Suprapubic skin (tissue), 4 donors: ENCODE measurements around the gene RELCH. TPM values are rescaled to one million over a fixed set of nuclear protein-coding genes. Genes with fewer than 3 reads are reported as not detected.

ENCODE experiments used
- DNase-seq, 2 donors: peaks; one replicate each; pipeline ENCODE4 v3.0.0-alpha.2; 2019; ENCODE audit warnings: low spot score in 2 of 2
- H3K27ac ChIP-seq: fragments of 200-600 bp; sonication (generic); one replicate; pipeline ENCODE4 v1.5.1; 2019
- H3K27me3 ChIP-seq: fragments of 200-600 bp; sonication (generic); one replicate; pipeline ENCODE4 v1.5.1; 2019
- H3K36me3 ChIP-seq: fragments of 200-600 bp; sonication (generic); one replicate; pipeline ENCODE4 v1.5.1; 2019
- H3K4me1 ChIP-seq: fragments of 200-600 bp; sonication (generic); one replicate; pipeline ENCODE4 v1.5.1; 2019
- H3K4me3 ChIP-seq: fragments of 200-600 bp; sonication (generic); one replicate; pipeline ENCODE4 v1.5.1; 2019; ENCODE audit warnings: mild to moderate bottlenecking
- H3K9me3 ChIP-seq: fragments of 200-600 bp; sonication (generic); one replicate; pipeline ENCODE4 v1.5.1; 2019
- EP300 ChIP-seq: sonication (generic); formaldehyde crosslinking; IDR thresholded peaks from one replicate; pipeline ENCODE4 v1.6.1; 2017; ENCODE audit warnings: antibody characterized with exemption
- POLR2A ChIP-seq, 2 donors: fragments of 450-650 bp; IDR thresholded peaks; one replicate each; pipeline ENCODE4 v1.6.1; 2017; ENCODE audit warnings: antibody characterized with exemption in 2 of 2, mild to moderate bottlenecking in 2 of 2, moderate library complexity in 2 of 2
- POLR2AphosphoS5 ChIP-seq, 3 donors: sonication (generic); formaldehyde crosslinking; IDR thresholded peaks; one replicate each; pipeline ENCODE4 v1.6.1; 2017; ENCODE audit warnings: antibody characterized with exemption in 3 of 3
- WGBS: methylation state at CpG from one replicate; pipeline ENCODE4 v1.1.5; 2018; 5-methylcytosine and 5-hydroxymethylcytosine counted together
- total RNA-seq, 4 donors: library from RNA; depleted of rRNA; stranded (reverse); fragments of >200 nt; gene quantifications; one replicate each; pipeline ENCODE4 v1.1.0, GENCODE V29; 2016
- TF ChIP-seq, protein P1 (sequence below), 2 donors: fragments of 200-600 bp in 1 of 2; fragments of 450-650 bp in 1 of 2; sonication (generic) in 1 of 2; IDR thresholded peaks; one replicate each; pipeline ENCODE4 v1.5.1; 2016 to 2019; ENCODE audit warnings: antibody characterized with exemption in 2 of 2, mild to moderate bottlenecking in 1 of 2, moderate library complexity in 1 of 2

Gene RELCH
- total RNA-seq, 4 donors from 2014 or later, result 54.2 to 108 (median 61.9) TPM

DNA sequence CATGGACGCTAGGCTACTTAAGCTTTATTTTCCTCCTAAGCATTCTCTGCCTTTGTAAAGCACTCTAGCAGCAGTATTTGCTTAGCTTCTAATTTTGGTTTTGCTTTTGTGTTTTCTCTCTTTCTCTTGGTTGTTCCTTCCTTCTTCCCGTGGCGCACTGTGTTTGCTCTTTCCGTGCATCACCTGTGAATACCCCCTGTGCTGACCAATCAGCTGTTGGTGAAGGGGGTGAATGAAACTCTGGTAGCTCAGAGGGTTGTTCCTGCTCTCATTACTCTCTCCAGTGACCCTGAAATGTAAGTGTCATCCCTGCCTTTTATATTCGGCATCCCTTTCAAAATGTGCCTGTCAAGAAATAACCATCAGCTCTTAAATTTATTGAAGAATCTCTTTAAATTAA lies 92.5 kb downstream of the RELCH start:
- Histone ChIP-seq H3K4me3 (no peak overlapping the region), H3K9me3 (no peaks in the 10 kb centered on the region), H3K36me3 (peaks cover 29% of the 10 kb centered on the region), H3K27ac (no peak overlapping the region), H3K27me3 (no peaks in the 10 kb centered on the region), H3K4me1 (peaks cover 8% of the 10 kb centered on the region)
- no peak for DNase-seq
- TF ChIP-seq POLR2AphosphoS5 (IDR thresholded peaks at IDR 0.05), result no peak
- no peak for TF ChIP-seq POLR2A (IDR thresholded peaks at IDR 0.05)
- TF ChIP-seq EP300, result no peak
- TF ChIP-seq, protein P1, sequence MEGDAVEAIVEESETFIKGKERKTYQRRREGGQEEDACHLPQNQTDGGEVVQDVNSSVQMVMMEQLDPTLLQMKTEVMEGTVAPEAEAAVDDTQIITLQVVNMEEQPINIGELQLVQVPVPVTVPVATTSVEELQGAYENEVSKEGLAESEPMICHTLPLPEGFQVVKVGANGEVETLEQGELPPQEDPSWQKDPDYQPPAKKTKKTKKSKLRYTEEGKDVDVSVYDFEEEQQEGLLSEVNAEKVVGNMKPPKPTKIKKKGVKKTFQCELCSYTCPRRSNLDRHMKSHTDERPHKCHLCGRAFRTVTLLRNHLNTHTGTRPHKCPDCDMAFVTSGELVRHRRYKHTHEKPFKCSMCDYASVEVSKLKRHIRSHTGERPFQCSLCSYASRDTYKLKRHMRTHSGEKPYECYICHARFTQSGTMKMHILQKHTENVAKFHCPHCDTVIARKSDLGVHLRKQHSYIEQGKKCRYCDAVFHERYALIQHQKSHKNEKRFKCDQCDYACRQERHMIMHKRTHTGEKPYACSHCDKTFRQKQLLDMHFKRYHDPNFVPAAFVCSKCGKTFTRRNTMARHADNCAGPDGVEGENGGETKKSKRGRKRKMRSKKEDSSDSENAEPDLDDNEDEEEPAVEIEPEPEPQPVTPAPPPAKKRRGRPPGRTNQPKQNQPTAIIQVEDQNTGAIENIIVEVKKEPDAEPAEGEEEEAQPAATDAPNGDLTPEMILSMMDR (IDR thresholded peaks at IDR 0.05), result no peak
- WGBS, result 76% methylated on average over 5 of the region's 5 CpGs

DNA sequence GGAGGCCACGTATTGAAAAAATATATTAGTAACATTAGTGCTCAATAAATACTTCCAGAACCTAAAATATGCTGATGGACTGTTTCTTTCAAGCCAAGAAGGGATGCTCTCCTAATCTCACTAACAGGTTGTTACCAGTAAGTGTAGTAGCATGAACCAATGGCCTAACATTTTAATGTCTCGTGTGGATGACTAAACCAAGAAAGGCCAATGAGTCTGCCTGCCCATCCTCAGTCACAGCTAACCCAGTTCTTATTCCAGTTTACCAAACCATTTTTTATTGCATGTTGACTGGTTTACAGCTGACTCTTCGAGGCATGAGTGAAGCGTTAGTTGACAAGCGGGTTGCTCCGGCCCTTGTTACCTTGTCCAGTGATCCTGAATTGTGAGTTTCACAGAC lies 93.0 kb downstream of the RELCH start:
- H3K4me1 ChIP-seq, result peaks cover 8% of the 10 kb centered on the region
- H3K9me3 ChIP-seq, result no peaks in the 10 kb centered on the region
- DNase-seq, result no peak
- TF ChIP-seq, protein P1 (IDR thresholded peaks at IDR 0.05), result no peak
- no peak for TF ChIP-seq EP300
- no peak for TF ChIP-seq POLR2AphosphoS5 (IDR thresholded peaks at IDR 0.05)
- TF ChIP-seq POLR2A (IDR thresholded peaks at IDR 0.05), result no peak
- no peak overlapping the region for H3K27ac ChIP-seq
- H3K4me3 ChIP-seq, result no peak overlapping the region
- peaks cover 25% of the 10 kb centered on the region for H3K36me3 ChIP-seq
- H3K27me3 ChIP-seq, result no peaks in the 10 kb centered on the region
- WGBS, result 92% methylated on average over 6 of the region's 6 CpGs

DNA sequence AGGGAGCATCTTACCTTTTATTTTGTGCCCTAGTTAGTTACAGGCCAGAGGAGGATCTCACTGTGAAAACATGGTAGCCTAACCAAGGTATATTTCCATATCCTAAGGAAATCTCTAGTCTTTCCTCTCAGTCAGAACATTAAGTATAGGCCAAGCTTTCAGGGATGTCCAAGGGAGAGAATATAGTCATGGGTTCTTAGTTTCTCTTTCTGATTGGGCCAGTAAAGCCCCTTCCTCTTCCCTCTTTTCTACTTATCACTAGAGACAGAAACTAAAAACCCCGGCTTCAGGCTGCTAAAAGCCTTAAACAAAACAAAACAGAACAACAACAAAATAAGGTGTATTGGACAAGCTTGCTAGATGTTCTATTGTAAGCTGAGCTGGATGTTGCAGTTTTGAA lies 93.7 kb downstream of the RELCH start:
- Histone ChIP-seq H3K4me3 (no peak overlapping the region), H3K27ac (no peak overlapping the region), H3K36me3 (peaks cover 27% of the 10 kb centered on the region), H3K9me3 (no peaks in the 10 kb centered on the region), H3K4me1 (peaks cover 8% of the 10 kb centered on the region), H3K27me3 (no peaks in the 10 kb centered on the region)
- no peak for DNase-seq
- TF ChIP-seq, protein P1 (IDR thresholded peaks at IDR 0.05), result no peak
- TF ChIP-seq POLR2AphosphoS5 (IDR thresholded peaks at IDR 0.05), result no peak
- no peak for TF ChIP-seq EP300
- TF ChIP-seq POLR2A (IDR thresholded peaks at IDR 0.05), result no peak
- WGBS, result 86% methylated on average over 1 of the region's 1 CpG

DNA sequence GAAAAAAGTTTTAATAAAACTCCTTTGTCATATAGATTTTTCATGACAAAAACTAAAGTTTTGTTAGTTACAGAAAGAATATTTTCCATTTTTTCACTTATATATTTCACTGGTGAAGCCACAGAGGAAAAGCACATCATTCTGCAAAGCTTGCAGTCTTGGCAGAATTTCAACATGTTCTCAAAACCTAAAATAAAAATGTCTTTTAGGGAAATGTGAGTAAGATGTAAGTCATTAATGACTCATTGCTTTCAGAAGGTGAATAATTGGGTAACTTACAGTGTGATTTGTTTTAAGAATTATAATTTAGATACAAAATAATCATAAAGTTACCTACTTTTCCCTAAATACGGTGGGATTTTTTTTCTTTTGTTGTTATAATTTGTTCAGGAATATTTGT lies 94.6 kb downstream of the RELCH start:
- WGBS, result 44% methylated on average over 1 of the region's 1 CpG
- peaks cover 24% of the 10 kb centered on the region for H3K36me3 ChIP-seq

DNA sequence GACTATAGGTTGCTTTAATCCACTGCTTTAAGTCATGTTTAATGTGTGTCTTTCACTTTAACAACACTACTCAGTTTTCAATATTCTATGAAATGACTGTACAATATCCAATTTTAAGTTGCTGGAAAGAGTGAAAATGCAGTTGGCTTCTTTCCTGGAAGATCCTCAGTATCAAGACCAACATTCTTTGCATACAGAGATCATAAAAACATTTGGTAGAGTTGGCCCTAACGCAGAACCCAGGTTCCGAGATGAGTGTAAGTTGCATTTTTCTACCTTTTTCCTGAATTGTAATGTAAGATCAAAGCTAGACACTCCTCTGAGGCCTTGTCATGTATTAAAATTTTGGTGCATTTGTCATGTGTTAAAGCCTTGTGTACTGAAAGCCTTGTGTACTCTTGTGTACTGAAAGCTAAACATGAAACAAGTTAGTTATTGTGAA lies 95.2 kb downstream of the RELCH start:
- WGBS, result 52% methylated on average over 2 of the region's 2 CpGs
- TF ChIP-seq, protein P1 (IDR thresholded peaks at IDR 0.05), result no peak
- no peak for TF ChIP-seq POLR2A (IDR thresholded peaks at IDR 0.05)
- TF ChIP-seq POLR2AphosphoS5 (IDR thresholded peaks at IDR 0.05), result no peak
- no peak for TF ChIP-seq EP300
- Histone ChIP-seq H3K27ac (no peak overlapping the region), H3K9me3 (no peaks in the 10 kb centered on the region), H3K27me3 (no peaks in the 10 kb centered on the region), H3K4me3 (no peak overlapping the region), H3K36me3 (peaks cover 20% of the 10 kb centered on the region), H3K4me1 (peaks cover 8% of the 10 kb centered on the region)
- DNase-seq, result no peak

More for the DNA sequence above, 94.6 kb downstream of the RELCH start:
- H3K9me3 ChIP-seq, result no peaks in the 10 kb centered on the region
- no peak for DNase-seq
- no peak overlapping the region for H3K4me3 ChIP-seq
- TF ChIP-seq, protein P1 (IDR thresholded peaks at IDR 0.05), result no peak
- TF ChIP-seq POLR2AphosphoS5 (IDR thresholded peaks at IDR 0.05) (no peak), POLR2A (IDR thresholded peaks at IDR 0.05) (no peak), EP300 (no peak)
- peaks cover 8% of the 10 kb centered on the region for H3K4me1 ChIP-seq
- no peak overlapping the region for H3K27ac ChIP-seq
- no peaks in the 10 kb centered on the region for H3K27me3 ChIP-seq
